Hypothalamus (tissue), 51 donors: ENCODE data around the gene TNFSF8.
A peak's percentile ranks its signal among the peaks of the same experiment; 100 is the strongest.

Experiments
- DNase-seq, 51 donors: peaks; one replicate each; lab custom pipeline; 2025; lab: John Stamatoyannopoulos, UW

TNFSF8 gene

GRCh38 chr9:114908104-114908622, 22.2 kb downstream of the TNFSF8 start:
- DNase-seq, result no peak

DNA sequence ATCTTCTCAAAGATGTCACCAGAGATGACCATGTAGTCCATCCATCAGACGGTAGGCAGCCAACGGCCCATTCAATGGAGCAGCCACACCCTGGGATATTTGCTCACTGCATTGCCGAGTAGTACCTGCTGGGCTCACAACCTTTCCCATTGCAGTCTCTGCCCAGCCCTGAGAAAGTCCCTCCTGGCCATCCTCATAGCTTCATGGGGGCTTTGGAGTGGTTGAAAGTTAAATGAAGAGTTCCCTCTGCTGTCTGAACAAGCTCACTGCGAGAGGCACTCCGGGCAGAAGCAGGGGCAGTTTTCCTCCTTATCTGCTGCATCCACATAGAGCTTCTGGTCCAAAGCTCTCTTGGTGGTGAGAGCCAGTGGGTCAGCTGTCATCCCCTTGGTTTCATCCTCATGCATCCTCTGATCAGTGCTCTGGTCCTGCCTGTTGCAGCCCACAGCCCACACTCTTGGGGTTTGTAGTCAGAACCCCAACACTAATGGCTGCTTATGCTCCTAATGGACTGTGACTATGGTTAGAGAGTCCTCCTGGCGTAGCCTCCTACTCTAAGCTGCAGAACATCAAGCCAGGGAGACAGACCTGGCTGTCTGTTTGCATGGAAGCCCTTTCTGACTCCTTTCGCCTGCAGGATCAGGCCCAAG, 23.3 kb downstream of the TNFSF8 start:
- peak in 5 of 51 donors; percentile 3 to 30 (median 13) for DNase-seq

GRCh38 chr9:114905170-114905940, 25.0 kb downstream of the TNFSF8 start:
- DNase-seq, result no peak

DNA sequence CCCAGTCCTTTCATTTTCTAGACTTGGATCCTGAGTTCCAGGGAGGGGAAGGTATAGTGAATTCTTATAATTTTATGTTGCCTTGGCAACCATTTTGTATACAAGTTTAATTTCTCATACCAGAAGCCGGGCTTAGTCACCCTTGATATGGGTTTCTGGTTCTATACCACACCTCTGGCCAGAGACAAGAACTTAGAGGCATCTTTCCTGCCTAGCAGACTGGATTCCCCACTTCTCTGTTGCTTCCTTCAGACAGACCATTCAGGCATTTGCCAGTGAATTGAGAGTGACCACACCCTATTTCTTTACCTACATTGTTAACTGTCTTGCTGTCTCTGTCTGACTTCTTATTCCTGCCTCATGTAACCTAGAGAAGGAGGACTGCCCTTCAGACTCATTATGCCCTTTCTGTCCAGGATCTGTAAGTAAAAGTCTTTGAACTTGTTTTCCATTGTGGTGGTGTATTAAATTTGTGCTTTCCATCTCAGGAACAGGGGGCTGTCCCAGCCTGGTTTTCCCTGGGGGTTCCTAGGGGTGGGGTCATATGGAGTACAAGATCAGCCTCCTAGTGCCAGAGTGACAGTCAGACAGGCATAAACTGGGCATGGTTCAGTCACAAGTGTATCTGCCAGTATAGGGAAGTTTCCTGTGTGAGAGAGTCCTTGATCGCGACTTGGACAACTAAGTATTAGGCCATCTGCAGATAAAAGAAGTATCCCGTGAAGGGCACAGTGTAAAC, 27.4 kb downstream of the TNFSF8 start:
- DNase-seq, result peak in 1 of 51 donors; percentile 1

GRCh38 chr9:114900942-114901802, 29.2 kb downstream of the TNFSF8 start:
- no peak for DNase-seq

GRCh38 chr9:114899995-114900394, 30.4 kb downstream of the TNFSF8 start:
- peak in 1 of 51 donors; percentile 1 for DNase-seq

GRCh38 chr9:114899461-114899860, 30.9 kb downstream of the TNFSF8 start:
- DNase-seq, result no peak

- peak in 17 of 51 donors; percentile 2 to 31 (median 8) for DNase-seq
Measured at GRCh38 chr9:114898741-114899140, 31.6 kb downstream of the TNFSF8 start.

GRCh38 chr9:114897196-114897595, 33.2 kb downstream of the TNFSF8 start:
- no peak for DNase-seq

DNA sequence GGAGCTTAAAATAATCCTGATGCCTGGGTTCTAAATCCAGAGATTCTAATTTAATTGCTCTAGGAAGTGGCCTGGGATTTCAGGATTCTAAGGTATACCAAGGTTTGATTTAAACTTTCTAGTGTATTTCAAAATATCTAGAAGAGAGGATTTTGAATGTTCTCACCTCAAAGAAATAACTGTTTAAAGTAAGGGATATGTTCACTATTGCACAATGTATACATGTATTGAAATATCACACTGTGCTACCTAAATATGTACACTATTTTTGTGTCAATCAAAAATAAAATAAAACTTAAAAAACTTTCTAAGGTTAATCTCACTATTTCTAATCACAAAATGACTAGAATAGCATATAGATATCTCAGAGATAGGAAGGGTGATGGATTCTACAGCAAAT, 34.0 kb downstream of the TNFSF8 start:
- no peak for DNase-seq

DNA sequence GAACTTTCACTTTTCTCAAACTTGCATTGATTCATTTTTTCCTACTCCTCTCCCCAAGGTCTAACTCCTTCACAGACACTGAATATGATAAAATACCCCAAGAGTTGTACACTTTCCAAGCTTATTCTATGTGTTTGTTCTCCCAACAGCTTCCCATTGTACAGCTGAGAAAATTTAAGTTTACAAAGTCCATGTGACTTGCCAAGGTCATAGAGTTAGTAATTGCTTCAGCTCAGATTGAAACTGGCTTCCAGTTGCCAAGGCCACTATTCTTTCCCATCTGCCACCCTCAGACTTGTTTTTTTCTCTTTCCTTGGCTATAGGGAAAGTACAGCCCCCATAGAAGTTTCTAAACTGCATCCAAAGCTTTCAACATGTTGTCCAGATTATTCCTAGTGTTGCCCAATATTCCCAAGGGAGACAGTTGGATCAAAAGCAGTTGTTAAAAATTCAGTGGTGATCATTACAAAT, 34.8 kb downstream of the TNFSF8 start:
- no peak for DNase-seq

DNA sequence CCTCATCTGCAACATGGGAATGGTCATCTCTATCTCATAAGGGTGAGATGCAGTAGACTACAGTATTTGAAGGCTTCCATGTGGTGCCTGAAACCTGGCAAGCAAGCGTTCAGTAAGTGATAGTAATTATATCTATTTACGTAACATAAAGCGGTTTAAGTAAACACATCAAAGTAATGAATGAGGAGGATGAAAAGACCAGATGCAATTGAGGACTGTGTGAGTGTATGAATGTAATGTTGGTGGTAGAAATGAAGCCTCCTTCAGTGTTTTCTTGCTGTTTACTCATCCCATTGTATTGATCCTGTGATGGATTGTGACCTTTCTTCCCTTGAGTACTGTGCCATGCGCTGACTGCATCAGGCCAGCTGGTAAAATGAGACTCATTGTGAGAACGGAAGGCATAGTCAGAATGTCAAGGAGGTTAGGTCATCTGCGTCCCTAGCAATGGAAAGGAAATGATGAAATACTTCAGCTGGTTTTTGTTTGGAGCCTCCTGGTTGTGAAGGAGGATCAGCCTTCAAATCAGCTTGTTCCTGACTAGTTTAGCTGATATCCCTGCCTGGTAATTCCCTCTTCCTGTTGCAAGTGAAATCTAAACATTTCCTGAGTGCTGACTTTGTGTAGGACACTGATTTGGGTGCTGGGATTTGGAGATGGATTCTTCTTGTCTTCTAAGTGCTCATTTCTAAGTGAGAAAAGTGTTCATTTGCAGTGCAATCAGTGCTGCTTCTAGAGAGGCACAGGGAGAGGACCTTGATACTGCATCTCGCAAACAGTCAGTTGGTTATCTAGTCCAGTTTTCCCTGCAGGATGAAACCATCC, 35.6 kb downstream of the TNFSF8 start:
- no peak for DNase-seq

DNA sequence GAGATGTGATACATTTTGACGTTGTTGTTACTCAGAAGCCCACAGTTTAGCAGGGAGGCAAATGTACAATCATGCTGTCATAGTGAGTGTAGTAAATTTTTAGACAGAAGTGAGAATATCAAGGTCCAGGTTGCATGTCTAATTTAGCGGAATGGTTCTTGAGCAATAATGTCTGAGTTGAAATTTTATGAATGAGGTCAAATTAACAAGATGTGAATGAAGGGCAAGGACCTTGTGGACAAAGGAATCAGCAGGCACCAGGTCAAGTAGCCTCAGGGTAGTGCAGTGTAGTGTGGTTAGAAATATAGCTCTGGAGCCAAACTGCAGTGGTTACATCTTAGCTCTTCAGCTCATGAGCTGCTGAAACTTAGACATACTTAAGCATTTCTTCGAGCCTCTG, 36.2 kb downstream of the TNFSF8 start:
- no peak for DNase-seq

- DNase-seq, result no peak
Measured at GRCh38 chr9:114893221-114894010, 37.0 kb downstream of the TNFSF8 start.

GRCh38 chr9:114889802-114890224, 40.6 kb downstream of the TNFSF8 start:
- no peak for DNase-seq

- DNase-seq, result no peak
Measured at GRCh38 chr9:114888607-114889006, 41.8 kb downstream of the TNFSF8 start.

DNA sequence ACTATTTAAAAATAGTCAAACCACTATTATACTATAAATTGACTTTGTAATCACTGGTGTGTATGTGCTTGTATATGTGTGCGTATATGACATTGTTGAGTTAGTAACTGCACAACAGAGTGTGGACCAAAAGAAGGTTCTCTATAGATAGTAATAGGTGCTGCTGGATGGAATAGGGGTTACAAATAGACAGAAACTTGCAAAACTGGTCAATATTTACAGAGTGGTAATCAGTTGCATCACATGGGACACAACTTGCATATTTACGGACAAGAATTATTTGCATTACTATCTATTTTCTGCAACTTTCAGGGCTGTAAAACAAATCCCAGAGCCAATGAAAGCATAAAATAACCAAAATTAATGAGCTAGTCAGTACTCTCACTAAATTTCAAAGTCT, 42.4 kb downstream of the TNFSF8 start:
- DNase-seq, result no peak

DNA sequence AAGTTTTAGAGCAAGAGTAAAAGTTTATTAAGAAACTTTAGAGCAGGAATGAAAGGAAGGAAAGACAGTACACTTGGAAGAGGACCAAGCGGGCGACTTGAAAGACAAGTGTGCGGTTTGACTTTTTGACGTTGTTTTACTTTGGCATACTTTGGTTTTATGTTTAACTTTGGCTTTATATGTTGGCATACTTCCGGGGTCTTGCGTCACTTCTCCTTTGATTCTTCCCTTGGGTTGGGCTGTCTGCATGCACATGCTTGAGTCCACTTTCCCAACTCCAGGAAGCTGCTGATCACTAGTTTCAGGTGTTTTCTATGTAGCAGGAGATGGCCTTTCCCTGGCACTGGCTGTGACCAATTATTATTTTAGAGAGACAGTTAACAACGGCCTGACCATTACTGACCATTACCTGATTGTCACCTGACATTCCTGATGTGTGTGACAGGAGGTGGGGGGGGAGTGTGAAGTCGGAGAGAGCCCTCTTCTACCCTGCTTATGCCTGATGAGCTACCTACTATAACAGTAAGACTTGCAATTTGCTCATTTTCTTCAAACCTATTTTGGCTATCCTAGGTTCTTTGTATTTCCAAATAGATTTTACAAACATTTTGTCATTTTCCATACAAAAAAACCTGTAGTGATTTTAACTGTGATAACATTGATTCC, 45.5 kb downstream of the TNFSF8 start:
- no peak for DNase-seq
